H9 (cell line): ENCODE results near the gene PCYT2. TPM values are rescaled to one million over a fixed set of nuclear protein-coding genes. Genes with fewer than 3 reads are reported as not detected.

Experiments
- DNase-seq: peaks from one replicate; pipeline ENCODE4 v3.0.0-alpha.2; 2017
- H2AFZ ChIP-seq: one replicate; pipeline ENCODE4 v1.6.1; 2013; ENCODE audit warnings: mild to moderate bottlenecking, low read length, control low read depth, moderate library complexity
- H2AK5ac ChIP-seq: 2 replicates; pipeline ENCODE4 v1.6.1; 2013; ENCODE audit warnings: low read length, control low read depth, mixed read lengths; ENCODE audit not compliant: insufficient read length
- H2BK120ac ChIP-seq: one replicate; pipeline ENCODE4 v1.6.1; 2013; ENCODE audit warnings: low read depth, mild to moderate bottlenecking, low read length, control low read depth, inconsistent platforms; ENCODE audit not compliant: poor library complexity, severe bottlenecking
- H2BK12ac ChIP-seq: 2 replicates; pipeline ENCODE4 v1.6.1; 2013; ENCODE audit warnings: low read length, control low read depth, mixed read lengths, low read depth; ENCODE audit not compliant: insufficient read length
- H2BK15ac ChIP-seq: 2 replicates; pipeline ENCODE4 v1.6.1; 2013; ENCODE audit warnings: low read depth, low read length, control low read depth
- H2BK20ac ChIP-seq: one replicate; pipeline ENCODE4 v1.6.1; 2013; ENCODE audit warnings: low read depth, mild to moderate bottlenecking, low read length, control low read depth, inconsistent platforms; ENCODE audit not compliant: poor library complexity, severe bottlenecking
- H2BK5ac ChIP-seq: 2 replicates; pipeline ENCODE4 v1.6.1; 2013; ENCODE audit warnings: low read length, control low read depth, mixed read lengths; ENCODE audit not compliant: insufficient read length
- H3K14ac ChIP-seq: 2 replicates; pipeline ENCODE4 v1.6.1; 2013; ENCODE audit warnings: low read length, control low read depth; ENCODE audit not compliant: insufficient read depth
- H3K18ac ChIP-seq: 2 replicates; pipeline ENCODE4 v1.6.1; 2013; ENCODE audit warnings: low read depth, mild to moderate bottlenecking, mixed read lengths, low read length, control low read depth; ENCODE audit not compliant: insufficient read length
- H3K23ac ChIP-seq: 2 replicates; pipeline ENCODE4 v1.6.1; 2013; ENCODE audit warnings: low read length, control low read depth, mixed read lengths, low read depth; ENCODE audit not compliant: insufficient read length
- H3K23me2 ChIP-seq: 2 replicates; pipeline ENCODE4 v1.6.1; 2013; ENCODE audit warnings: low read depth, mild to moderate bottlenecking, mixed read lengths, low read length, control low read depth; ENCODE audit not compliant: insufficient read length, poor library complexity, severe bottlenecking
- H3K27ac ChIP-seq: 2 replicates; pipeline ENCODE4 v1.5.1; 2013; ENCODE audit warnings: low read length, control low read depth, mixed read lengths, low read depth; ENCODE audit not compliant: insufficient read length
- H3K27me3 ChIP-seq: 2 replicates; pipeline ENCODE4 v1.6.1; 2013; ENCODE audit warnings: low read length, control low read depth, inconsistent platforms; ENCODE audit not compliant: insufficient read depth
- H3K4ac ChIP-seq: 2 replicates; pipeline ENCODE4 v1.6.1; 2013; ENCODE audit warnings: low read depth, mild to moderate bottlenecking, control low read depth, inconsistent platforms, low read length, moderate library complexity
- H3K4me1 ChIP-seq: 2 replicates; pipeline ENCODE4 v1.6.1; 2013; ENCODE audit warnings: low read length, control low read depth, inconsistent platforms; ENCODE audit not compliant: insufficient read depth
- H3K4me2 ChIP-seq: 2 replicates; pipeline ENCODE4 v1.6.1; 2013; ENCODE audit warnings: low read length, control low read depth, mixed read lengths; ENCODE audit not compliant: insufficient read length, insufficient read depth
- H3K56ac ChIP-seq: 2 replicates; pipeline ENCODE4 v1.6.1; 2013; ENCODE audit warnings: low read depth, mild to moderate bottlenecking, mixed read lengths, low read length, control low read depth; ENCODE audit not compliant: insufficient read length
- H3K79me1 ChIP-seq: 2 replicates; pipeline ENCODE4 v1.6.1; 2013; ENCODE audit warnings: low read depth, mild to moderate bottlenecking, moderate library complexity, low read length, control low read depth, inconsistent platforms; ENCODE audit not compliant: insufficient read depth, poor library complexity, severe bottlenecking
- H3K79me2 ChIP-seq: 2 replicates; pipeline ENCODE4 v1.6.1; 2013; ENCODE audit warnings: low read length, control low read depth, inconsistent platforms; ENCODE audit not compliant: insufficient read depth
- H3K9ac ChIP-seq: 2 replicates; pipeline ENCODE4 v1.6.1; 2013; ENCODE audit warnings: low read length, control low read depth, mixed read lengths; ENCODE audit not compliant: insufficient read length; ENCODE audit errors: extremely low read depth
- H3K9me3 ChIP-seq: one replicate; pipeline ENCODE4 v1.6.1; 2013; ENCODE audit warnings: low read depth, low read length, inconsistent platforms; ENCODE audit not compliant: control insufficient read depth
- H3T11ph ChIP-seq: one replicate; pipeline ENCODE4 v1.6.1; 2013; ENCODE audit warnings: mild to moderate bottlenecking, low read length, control low read depth, inconsistent platforms
- H4K20me1 ChIP-seq: one replicate; pipeline ENCODE4 v1.6.1; 2013; ENCODE audit not compliant: control insufficient read depth, insufficient read length, insufficient read depth
- H4K5ac ChIP-seq: 2 replicates; pipeline ENCODE4 v1.6.1; 2013; ENCODE audit warnings: low read depth, mild to moderate bottlenecking, mixed read lengths, low read length, control low read depth; ENCODE audit not compliant: insufficient read length
- H4K8ac ChIP-seq: replicated peaks from 2 replicates; pipeline ENCODE4 v1.6.1; 2013; ENCODE audit warnings: low read length, control low read depth, mixed read lengths, low read depth; ENCODE audit not compliant: insufficient read length
- H4K91ac ChIP-seq: 2 replicates; pipeline ENCODE4 v1.6.1; 2013; ENCODE audit warnings: low read depth, mild to moderate bottlenecking, moderate library complexity, mixed read lengths, low read length, control low read depth; ENCODE audit not compliant: insufficient read length
- H3K27ac Mint-ChIP-seq, 3 experiments: 2 replicates in 2 of 3; 3 replicates in 1 of 3; pipeline ENCODE4 v1.8.0; 2020 to 2021; ENCODE audit warnings: mixed read lengths in 3 of 3, mild to moderate bottlenecking in 1 of 3, moderate library complexity in 1 of 3
- H3K27me3 Mint-ChIP-seq: 2 replicates; pipeline ENCODE4 v1.8.0; 2021; ENCODE audit warnings: low read depth, mild to moderate bottlenecking, moderate library complexity, mixed read lengths
- H3K36me3 Mint-ChIP-seq, 3 experiments: 2 replicates in 2 of 3; 3 replicates in 1 of 3; pipeline ENCODE4 v1.8.0; 2020 to 2021; ENCODE audit warnings: low read depth in 3 of 3, mixed read lengths in 3 of 3; ENCODE audit not compliant: insufficient read depth in 1 of 3
- H3K4me1 Mint-ChIP-seq, 2 experiments: 2 replicates each; pipeline ENCODE4 v1.8.0; 2020; ENCODE audit warnings: mixed read lengths in 2 of 2
- H3K4me3 Mint-ChIP-seq, 2 experiments: 2 replicates in 1 of 2; 3 replicates in 1 of 2; pipeline ENCODE4 v1.8.0; 2020 to 2021; ENCODE audit warnings: mild to moderate bottlenecking in 2 of 2, mixed read lengths in 2 of 2, moderate library complexity in 1 of 2
- H3K9me3 Mint-ChIP-seq, 2 experiments: 2 replicates in 1 of 2; 3 replicates in 1 of 2; pipeline ENCODE4 v1.8.0; 2020; ENCODE audit warnings: mild to moderate bottlenecking in 2 of 2, mixed read lengths in 2 of 2, moderate library complexity in 1 of 2
- CTCF ChIP-seq: fragments of 200-600 bp; sonication (generic); conservative IDR thresholded peaks from 3 replicates; pipeline ENCODE4 v1.8.0; 2021; ENCODE audit warnings: antibody characterized with exemption, mild to moderate bottlenecking
- WGBS: extraction: QIAGEN DNeasy Blood & Tissue Kit; methylation state at CpG from one replicate; pipeline ENCODE4 v1.1.7; 2013; ENCODE audit warnings: missing lambda C conversion rate, low lambda C conversion rate, mixed read lengths; ENCODE audit not compliant: insufficient read length; ENCODE audit errors: extremely low coverage; 5-methylcytosine and 5-hydroxymethylcytosine counted together
- total RNA-seq: library from RNA; stranded (reverse); gene quantifications from 2 replicates; pipeline ENCODE4 v1.2.1, GENCODE V29; 2021

The PCYT2 gene
- total RNA-seq, 1 experiment from 2014 or later, result 24.5 TPM

DNA sequence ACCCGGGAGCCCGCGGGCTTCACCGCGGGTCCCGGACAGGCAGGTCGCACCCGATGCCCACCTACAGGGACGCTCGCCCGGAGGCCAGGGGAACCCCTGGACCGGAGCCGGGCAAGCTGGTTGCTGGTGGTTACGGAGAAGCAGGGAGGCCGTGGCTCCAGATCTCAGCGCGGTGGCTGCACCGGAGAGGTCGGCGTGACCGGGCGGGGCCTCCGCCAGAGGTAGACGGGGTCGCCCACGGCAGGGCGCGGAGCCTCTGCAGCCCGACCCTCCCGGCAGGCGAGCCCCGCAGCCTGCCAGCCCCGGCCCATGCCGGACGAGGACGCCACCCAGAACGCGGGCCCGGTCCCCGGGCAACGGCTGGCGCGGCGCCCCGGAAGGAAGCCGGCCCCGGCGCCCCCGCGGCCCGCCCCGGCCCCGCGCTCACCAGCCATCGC lies 341 bp downstream of the PCYT2 start:
- H3K27ac Mint-ChIP-seq, result no peak overlapping the region
- H3K9me3 ChIP-seq, result no peaks in the 10 kb centered on the region
- no peaks in the 10 kb centered on the region for H3K27me3 ChIP-seq
- H3K79me2 ChIP-seq, result no peaks in the 10 kb centered on the region
- H3K4me3 Mint-ChIP-seq, result peak overlapping the region; percentile 79 to 92
- peak overlapping the region; percentile 48 for H3K4me2 ChIP-seq
- no peak for DNase-seq
- no peaks in the 10 kb centered on the region for H4K20me1 ChIP-seq
- peaks cover 0 to 2% of the 10 kb centered on the region in 2 experiments; a peak in 2 of 4 replicates for H3K4me1 Mint-ChIP-seq
- H3K36me3 Mint-ChIP-seq, result peaks cover 15 to 41% (median 34%) of the 10 kb centered on the region in 3 experiments; a peak in 6 of 7 replicates
- H2BK5ac ChIP-seq, result no peak overlapping the region
- no peak overlapping the region for H2AFZ ChIP-seq
- no peaks in the 10 kb centered on the region for H3K4me1 ChIP-seq
- no peak overlapping the region for H2AK5ac ChIP-seq
- no peak overlapping the region for H2BK20ac ChIP-seq
- no peak overlapping the region for H4K5ac ChIP-seq
- no peak overlapping the region for H3K56ac ChIP-seq
- no peak overlapping the region; the same call in 1 of the 2 replicates for H2BK15ac ChIP-seq
- H4K8ac ChIP-seq, result no peak overlapping the region
- H3K9ac ChIP-seq, result peak overlapping the region; percentile 1
- no peak overlapping the region for H3K14ac ChIP-seq
- H3T11ph ChIP-seq, result no peak overlapping the region
- no peak for TF ChIP-seq CTCF
- H3K9me3 Mint-ChIP-seq, result no peaks in the 10 kb centered on the region
- no peak overlapping the region for H3K23ac ChIP-seq
- H3K79me1 ChIP-seq, result no peaks in the 10 kb centered on the region
- no peak overlapping the region for H4K91ac ChIP-seq
- H3K27me3 Mint-ChIP-seq, result no peaks in the 10 kb centered on the region
- no peak overlapping the region for H3K27ac ChIP-seq
- WGBS, result no CpG with 5 or more reads among the region's 55 CpGs
- H3K18ac ChIP-seq, result no peak overlapping the region
- peaks cover 6% of the 10 kb centered on the region for H3K23me2 ChIP-seq
- H3K4ac ChIP-seq, result no peak overlapping the region
- no peak overlapping the region for H2BK12ac ChIP-seq
- no peak overlapping the region for H2BK120ac ChIP-seq
